Esophagus squamous epithelium (tissue), 5 donors: ENCODE results near the gene ANKUB1. TPM values are rescaled to one million over a fixed set of nuclear protein-coding genes. Genes with fewer than 3 reads are reported as not detected.

Experiments used
- DNase-seq: peaks from one replicate; lab custom pipeline; 2025; lab: John Stamatoyannopoulos, UW
- H3K27ac ChIP-seq, 4 donors: fragments of 200-600 bp; sonication (generic); one replicate each; pipeline ENCODE4 v1.5.1; 2016 to 2019; ENCODE audit warnings: mild to moderate bottlenecking in 1 of 4
- H3K27me3 ChIP-seq, 4 donors: fragments of 200-600 bp; sonication (generic); 1 replicate in 3 of 4; 2 replicates in 1 of 4; pipeline versions ENCODE4 v1.5.1 to v1.6.0; 2017 to 2021; ENCODE audit warnings: antibody characterized with exemption in 1 of 4
- H3K36me3 ChIP-seq, 3 donors: fragments of 200-600 bp; sonication (generic); one replicate each; pipeline ENCODE4 v1.5.1; 2016 to 2019
- H3K4me1 ChIP-seq, 3 donors: fragments of 200-600 bp; sonication (generic); one replicate each; pipeline ENCODE4 v1.5.1; 2017 to 2019
- H3K4me3 ChIP-seq, 4 donors: fragments of 200-600 bp; sonication (generic); 1 replicate in 3 of 4; 2 replicates in 1 of 4; pipeline ENCODE4 v1.5.1; 2016 to 2019; ENCODE audit warnings: mild to moderate bottlenecking in 2 of 4, moderate library complexity in 1 of 4
- H3K9me3 ChIP-seq, 3 donors: fragments of 200-600 bp; sonication (generic); one replicate each; pipeline ENCODE4 v1.5.1; 2016 to 2019
- CTCF ChIP-seq, 6 experiments: fragments of 450-650 bp in 4 of 6; fragments of 200-600 bp in 2 of 6; sonication (generic) in 2 of 6; IDR thresholded peaks; one replicate each; pipeline ENCODE4 v1.5.1; 2016 to 2019; ENCODE audit warnings: antibody characterized with exemption in 6 of 6, mild to moderate bottlenecking in 4 of 6, moderate library complexity in 4 of 6
- POLR2A ChIP-seq, 4 donors: fragments of 450-650 bp; IDR thresholded peaks; one replicate each; pipeline ENCODE4 v1.6.1; 2017; ENCODE audit warnings: antibody characterized with exemption in 4 of 4, mild to moderate bottlenecking in 4 of 4, moderate library complexity in 3 of 4
- WGBS, 2 donors: methylation state at CpG; one replicate each; pipeline ENCODE4 v1.1.5; 2018; 5-methylcytosine and 5-hydroxymethylcytosine counted together
- intact Hi-C: fragments of 100-400 bp; cut with DNase I; formaldehyde crosslinking; loops from one replicate; pipeline ENCODE4 v1.15.0; 2022
- total RNA-seq, 4 donors: library from RNA; depleted of rRNA; stranded (reverse); fragments of >200 nt; gene quantifications; one replicate each; pipeline ENCODE4 v1.1.0, GENCODE V29; 2016
- donor health status: DM: yes; HTN: yes; CAD: no.

Gene ANKUB1
- total RNA-seq, 4 donors from 2014 or later, result not detected

- TF ChIP-seq POLR2A (IDR thresholded peaks at IDR 0.05), result no peak
- no peaks in the 10 kb centered on the region for H3K9me3 ChIP-seq
- peaks cover 0 to 16% (median 0%) of the 10 kb centered on the region in 3 donors for H3K36me3 ChIP-seq
- H3K27ac ChIP-seq, result no peak overlapping the region
- intact Hi-C loops, result no loop called here
- peaks cover 0 to 24% (median 11%) of the 10 kb centered on the region in 3 donors for H3K4me1 ChIP-seq
- no peak for DNase-seq
- peaks cover 0 to under 1% (median 0%) of the 10 kb centered on the region in 4 donors for H3K27me3 ChIP-seq
- H3K4me3 ChIP-seq, result no peak overlapping the region
Observed at GRCh38 chr3:149753717-149754116, 38.6 kb downstream of the ANKUB1 start.

GRCh38 chr3:149752788-149753136, 39.6 kb downstream of the ANKUB1 start:
- TF ChIP-seq CTCF (IDR thresholded peaks at IDR 0.05) (peak in 1 of 6 experiments; percentile 0), POLR2A (IDR thresholded peaks at IDR 0.05) (no peak)
- Histone ChIP-seq H3K4me1 (peaks cover 0 to 24% (median 11%) of the 10 kb centered on the region in 3 donors), H3K4me3 (peak overlapping the region; percentile 47 to 95 (median 71)), H3K36me3 (peaks cover 0 to 26% (median 0%) of the 10 kb centered on the region in 3 donors), H3K27me3 (no peaks in the 10 kb centered on the region), H3K9me3 (no peaks in the 10 kb centered on the region), H3K27ac (peak overlapping the region; percentile 78 to 90 (median 84))
- DNase-seq, result no peak
- intact Hi-C loops, result no loop called here

GRCh38 chr3:149752051-149752787, 40.1 kb downstream of the ANKUB1 start, which contains the start of gene COMMD2:
Gene COMMD2, minus strand, starts transcription at chr3:149752489. Its CDS starts 45 bp downstream, at chr3:149752444.
- WGBS, 2 donors, result 0 to 1% methylated on average over 24 to 47 of the region's 52 CpGs
- Histone ChIP-seq H3K9me3 (no peaks in the 10 kb centered on the region), H3K4me1 (peaks cover 0 to 24% (median 11%) of the 10 kb centered on the region in 3 donors), H3K4me3 (peak within 1 kb of the TSS; percentile 47 to 95 (median 71)), H3K27ac (peak within 1 kb of the TSS; percentile 78 to 90 (median 84)), H3K36me3 (peaks cover 3 to 31% (median 4%) of the 10 kb centered on the region in 3 donors), H3K27me3 (no peaks in the 10 kb centered on the region)
- intact Hi-C loops, result no loop called here
- TF ChIP-seq POLR2A (IDR thresholded peaks at IDR 0.05) (peak in 3 of 4 donors; percentile 22 to 56 (median 22)), CTCF (IDR thresholded peaks at IDR 0.05) (peak; percentile 11 to 57 (median 42))
- peak; percentile 28 for DNase-seq

GRCh38 chr3:149751551-149751950, 40.8 kb downstream of the ANKUB1 start:
- Histone ChIP-seq H3K27ac (peak overlapping the region in 3 of 4 donors; percentile 78 to 90 (median 83)), H3K4me1 (peaks cover 0 to 24% (median 11%) of the 10 kb centered on the region in 3 donors), H3K9me3 (no peaks in the 10 kb centered on the region), H3K27me3 (no peaks in the 10 kb centered on the region), H3K36me3 (peaks cover 4 to 38% (median 4%) of the 10 kb centered on the region in 3 donors), H3K4me3 (peak overlapping the region; percentile 47 to 95 (median 71))
- 6 to 13% methylated on average over 4 of the region's 4 CpGs for WGBS, 2 donors
- TF ChIP-seq CTCF (IDR thresholded peaks at IDR 0.05) (no peak), POLR2A (IDR thresholded peaks at IDR 0.05) (no peak)
- no peak for DNase-seq
- intact Hi-C loops, result no loop called here

GRCh38 chr3:149744606-149745005, 47.7 kb downstream of the ANKUB1 start:
- no peak for DNase-seq
- 96 to 98% methylated on average over 3 of the region's 3 CpGs for WGBS, 2 donors
- Histone ChIP-seq H3K27ac (no peak overlapping the region), H3K4me3 (no peak overlapping the region), H3K4me1 (peaks cover 0 to 3% (median 0%) of the 10 kb centered on the region in 3 donors), H3K9me3 (no peaks in the 10 kb centered on the region), H3K27me3 (no peaks in the 10 kb centered on the region), H3K36me3 (peaks cover 4 to 99% (median 8%) of the 10 kb centered on the region in 3 donors)
- intact Hi-C loops, result no loop called here
- TF ChIP-seq CTCF (IDR thresholded peaks at IDR 0.05) (no peak), POLR2A (IDR thresholded peaks at IDR 0.05) (no peak)
